OCI-M2 (cell line): ENCODE data around the gene TYMP.

Source experiments
- DNase-seq: peaks from one replicate; lab custom pipeline; 2025; ENCODE audit not compliant: unreplicated experiment; lab: John Stamatoyannopoulos, UW

TYMP gene

DNA sequence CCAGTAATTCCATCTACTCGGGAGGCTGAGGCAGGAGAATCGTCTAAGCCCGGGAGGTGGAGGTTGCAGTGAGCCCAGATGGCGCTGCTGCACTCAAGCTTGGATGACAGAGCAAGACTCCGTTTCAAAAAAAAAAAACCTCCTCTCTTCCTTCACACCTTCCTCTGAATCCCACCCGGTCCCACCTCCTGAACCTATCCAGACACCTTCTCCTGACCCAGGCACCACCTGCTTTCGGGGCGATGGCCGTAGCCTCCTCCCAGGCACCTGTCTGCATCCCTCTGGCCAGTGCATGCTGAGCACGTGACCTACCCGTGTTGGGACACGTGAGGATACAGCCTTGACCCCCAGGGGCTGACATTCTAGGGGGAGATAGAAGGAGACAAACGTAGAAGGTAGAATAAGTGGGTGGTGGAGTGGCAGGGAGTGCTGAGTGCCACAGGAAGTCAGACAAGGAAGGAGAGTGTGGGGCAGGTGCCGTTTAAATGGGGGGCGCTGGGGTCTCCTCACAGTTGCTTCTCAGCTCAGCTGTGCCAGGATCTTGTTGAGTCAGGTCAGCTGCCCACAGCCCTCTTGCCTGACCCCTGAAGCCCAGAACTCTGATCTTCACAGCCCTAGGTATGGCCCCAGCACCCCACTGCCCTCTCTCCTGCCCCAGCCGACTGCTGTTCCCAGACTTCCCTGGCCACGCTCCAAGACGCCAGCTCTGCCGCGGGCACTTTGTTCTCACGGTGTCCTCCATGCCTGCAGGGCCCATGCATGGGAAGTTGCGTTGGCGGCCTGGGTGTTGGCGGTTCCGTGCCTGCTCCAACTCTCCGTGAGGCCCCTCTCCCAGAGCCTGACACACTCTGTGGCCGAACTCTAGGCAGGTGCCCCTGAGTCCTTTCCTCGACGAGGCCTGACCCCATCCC lies 44.3 kb downstream of the TYMP start:
- no peak for DNase-seq

DNA sequence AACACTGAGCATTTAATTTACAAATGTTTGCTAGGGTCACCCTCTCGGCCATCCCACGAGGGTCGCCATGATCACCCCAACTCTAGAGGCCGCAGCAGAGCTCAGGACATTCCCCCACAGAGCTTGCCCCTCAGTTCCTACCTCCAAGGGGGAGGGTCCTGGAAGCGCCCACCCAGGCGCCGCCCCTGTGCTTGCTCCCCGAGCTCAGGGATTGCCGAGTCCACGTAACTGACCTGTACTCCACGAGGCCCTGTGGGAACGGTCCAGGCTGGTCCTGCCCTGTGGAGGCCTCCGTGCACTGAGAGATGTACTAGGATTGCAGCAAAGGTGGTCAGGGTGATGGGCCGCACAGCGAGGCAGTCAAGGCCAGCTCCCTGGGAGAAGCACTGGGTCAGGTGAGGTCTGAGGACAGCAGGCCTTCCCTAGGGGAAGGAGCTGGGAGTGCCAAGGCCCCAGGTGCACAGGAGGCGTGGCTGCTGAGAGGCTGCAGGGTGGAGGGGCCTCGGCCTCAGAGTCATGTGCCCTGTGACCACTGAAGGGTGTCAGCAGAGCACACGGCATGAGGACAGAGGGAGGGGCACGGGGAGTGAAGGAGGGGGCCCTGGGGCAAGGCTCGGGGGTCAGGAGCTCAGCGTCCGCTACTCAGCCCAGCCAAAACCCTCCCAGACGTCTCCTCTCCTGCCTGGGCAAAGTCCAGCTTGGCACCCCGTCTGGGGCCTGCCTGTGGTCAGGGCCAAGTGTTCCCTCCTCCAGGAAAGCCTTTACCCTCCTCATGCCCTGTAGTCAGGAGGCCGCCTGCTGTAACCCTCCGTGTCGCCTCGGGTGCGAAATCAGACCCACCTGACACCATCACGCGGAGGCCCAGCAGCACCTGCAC lies 45.6 kb downstream of the TYMP start:
- no peak for DNase-seq

DNA sequence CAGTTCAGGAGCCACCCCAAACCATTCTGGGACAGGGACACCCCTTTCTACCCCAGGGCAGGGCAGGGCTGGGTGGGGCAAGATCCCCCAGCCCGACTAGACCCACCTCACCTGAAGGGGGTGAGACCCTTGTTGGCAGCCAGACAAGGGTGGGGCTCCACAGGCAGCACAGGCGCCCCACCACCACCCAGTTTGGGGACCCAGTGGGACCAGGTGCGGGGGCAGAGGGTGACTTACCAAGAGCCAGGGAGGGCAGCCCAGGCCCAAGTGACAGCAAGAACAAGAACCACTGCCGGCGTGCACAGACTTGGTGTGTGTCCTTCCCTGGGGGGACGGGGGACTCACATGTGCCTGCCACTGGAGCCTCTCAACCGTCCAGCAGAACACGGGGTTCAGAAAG lies 46.3 kb downstream of the TYMP start:
- no peak for DNase-seq

DNA sequence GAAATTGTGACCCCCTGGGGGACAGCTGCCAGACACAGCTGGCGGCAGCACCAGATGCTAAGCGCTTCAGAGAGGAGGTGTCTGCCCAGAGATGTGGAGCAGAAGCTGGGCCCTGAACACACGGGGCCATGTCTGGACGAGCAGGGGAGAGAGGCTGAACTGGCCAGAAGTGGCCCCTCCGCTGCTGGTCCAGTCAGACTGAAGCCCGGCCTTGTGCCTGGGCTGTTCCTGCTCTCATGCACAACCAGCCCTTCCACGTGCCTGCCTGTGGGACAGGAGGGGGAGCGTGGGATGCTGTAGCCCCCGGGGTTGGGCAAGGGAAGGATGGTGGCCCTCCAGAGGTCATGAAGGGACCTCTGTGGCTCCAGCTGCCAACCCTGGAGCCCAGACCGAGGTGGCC lies 46.7 kb downstream of the TYMP start:
- DNase-seq, result no peak

DNA sequence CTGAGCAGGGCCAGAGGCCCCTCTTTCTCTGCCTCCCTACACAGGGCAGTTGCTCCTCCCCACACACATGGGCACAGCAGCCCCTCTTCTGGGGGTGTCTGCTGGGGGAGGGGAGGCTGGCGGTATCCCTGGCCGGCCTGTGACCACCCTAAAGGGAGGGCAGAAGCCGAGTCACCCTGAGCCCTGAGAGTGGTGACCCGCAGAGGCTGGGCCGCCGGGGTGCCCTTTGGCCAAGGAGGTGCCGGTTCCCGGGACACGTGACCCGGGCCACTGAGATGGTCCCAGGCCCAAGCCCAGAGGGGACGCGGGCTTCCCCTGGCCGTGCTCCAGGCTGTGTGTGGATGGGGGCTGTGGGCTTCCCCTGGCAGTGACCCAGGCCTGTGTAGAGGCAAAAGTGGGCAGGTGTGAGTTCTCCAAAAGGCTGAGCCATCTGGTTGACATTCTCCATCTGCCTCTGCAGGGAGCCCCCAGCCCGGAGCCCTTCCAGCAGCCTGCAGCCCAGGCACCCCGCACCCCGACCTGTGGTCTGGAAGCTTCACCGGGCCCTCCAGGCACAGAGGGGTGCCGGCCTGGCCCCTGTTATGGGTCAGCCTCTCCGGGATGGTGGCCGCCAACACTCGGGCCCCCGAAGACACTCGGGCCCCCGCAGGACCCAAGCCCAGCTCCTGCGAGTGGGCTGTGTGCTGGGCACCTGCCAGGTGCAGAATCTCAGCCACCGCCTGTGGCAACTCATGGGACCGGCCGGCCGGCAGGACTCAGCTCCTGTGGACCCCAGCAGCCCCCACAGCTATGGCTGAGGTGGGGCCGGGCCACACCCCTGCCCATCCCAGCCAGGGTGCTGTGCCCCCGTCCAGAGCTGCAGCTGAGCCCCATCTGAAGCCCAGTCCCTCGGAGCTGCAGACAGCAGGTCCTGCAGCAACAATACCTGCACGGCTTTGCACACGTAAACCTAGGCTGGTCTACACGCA lies 47.4 kb downstream of the TYMP start:
- DNase-seq, result no peak

DNA sequence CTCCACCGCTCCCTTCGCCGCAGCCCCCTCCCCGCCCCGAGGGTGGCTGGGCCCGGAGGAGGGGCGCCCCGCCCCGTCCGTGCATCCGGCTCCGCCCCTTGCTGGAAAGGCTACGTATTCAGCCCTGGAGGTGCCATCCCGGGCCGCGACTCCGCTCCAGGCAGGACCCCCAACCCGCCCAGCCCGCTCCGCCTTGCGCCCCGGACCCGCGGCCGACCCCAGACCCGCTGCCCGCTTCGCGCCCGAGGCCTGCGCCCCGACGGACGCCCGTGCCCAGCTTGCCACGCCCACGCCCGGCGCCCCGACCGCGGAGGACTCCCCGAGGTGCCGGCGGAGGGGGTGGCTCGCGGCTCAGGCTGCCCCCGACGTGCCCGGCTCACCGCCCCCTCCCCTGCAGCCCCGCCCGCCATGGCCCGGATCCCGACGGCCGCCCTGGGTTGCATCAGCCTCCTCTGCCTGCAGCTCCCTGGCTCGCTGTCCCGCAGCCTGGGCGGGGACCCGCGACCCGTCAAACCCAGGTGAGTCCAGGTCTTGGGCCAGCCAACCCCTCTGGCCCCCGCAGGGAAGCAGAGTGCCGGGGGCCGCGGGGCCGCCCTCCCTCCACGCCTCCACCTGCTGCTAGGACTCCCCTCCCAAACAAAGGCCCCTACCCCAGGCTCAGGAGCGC lies 48.2 kb downstream of the TYMP start, which contains the start of gene ADM2:
ADM2 (plus strand) TSS at position 104 of the 667 bp plus-strand sequence; CDS start at position 409, 305 bp downstream.
- no peak for DNase-seq

DNA sequence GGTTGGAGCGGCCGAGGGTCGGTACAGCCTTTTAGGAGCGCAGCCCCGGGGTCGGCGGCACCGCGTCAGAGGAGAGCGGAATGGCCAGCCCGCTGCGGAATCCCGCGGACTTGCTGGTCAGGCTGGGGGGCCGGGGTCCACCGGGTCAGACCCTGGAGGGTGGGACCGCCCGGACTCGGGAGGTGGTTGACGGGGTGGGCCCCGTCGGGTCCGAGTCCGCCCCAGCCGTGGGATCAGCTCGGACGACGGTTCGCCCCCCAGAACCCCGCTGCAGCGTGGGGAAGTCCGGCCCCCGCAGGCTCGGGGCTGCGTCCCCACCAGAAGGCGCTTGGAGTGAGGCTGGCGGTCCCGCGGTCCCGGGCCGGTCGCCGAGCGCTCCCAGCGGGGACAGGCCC lies 48.8 kb downstream of the TYMP start:
- no peak for DNase-seq

DNA sequence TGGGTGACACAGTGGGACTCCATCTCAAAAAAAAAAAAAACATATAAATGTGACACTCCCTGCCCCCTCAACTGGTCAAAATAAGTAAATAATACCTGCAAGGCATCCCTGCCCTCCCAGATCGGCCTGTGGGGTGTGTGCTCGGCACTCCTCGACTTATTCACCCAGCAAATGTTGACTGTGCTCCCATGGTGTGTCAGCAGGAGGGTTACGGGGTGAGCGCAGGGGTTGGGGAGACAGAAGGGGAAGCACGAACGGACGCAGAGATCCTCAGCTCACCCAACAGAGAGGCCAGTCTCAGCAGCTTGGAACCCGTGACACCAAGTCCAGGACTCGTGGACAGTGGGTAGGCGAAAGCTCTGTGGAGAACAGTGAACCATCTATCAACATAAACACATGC lies 50.1 kb downstream of the TYMP start:
- DNase-seq, result no peak

DNA sequence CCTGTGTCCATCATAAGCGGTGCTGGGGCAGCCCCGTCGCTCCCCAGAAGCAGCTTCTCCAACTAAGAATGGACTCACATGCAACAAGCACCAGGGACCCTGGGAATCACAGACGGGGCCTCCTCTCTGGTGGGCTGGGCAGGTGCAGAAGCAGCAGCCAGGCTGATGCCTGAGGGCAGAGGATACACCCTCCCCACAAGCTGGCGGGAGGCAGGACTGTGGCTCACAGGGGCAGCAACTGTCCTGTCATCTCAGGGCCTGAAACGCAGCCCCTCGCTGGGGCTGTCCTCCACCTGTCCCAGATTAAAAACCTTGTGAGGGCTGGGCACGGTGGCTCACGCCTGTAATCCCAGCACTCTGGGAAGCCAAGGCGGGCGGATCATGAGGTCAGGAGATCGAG lies 51.9 kb downstream of the TYMP start:
- no peak for DNase-seq

DNA sequence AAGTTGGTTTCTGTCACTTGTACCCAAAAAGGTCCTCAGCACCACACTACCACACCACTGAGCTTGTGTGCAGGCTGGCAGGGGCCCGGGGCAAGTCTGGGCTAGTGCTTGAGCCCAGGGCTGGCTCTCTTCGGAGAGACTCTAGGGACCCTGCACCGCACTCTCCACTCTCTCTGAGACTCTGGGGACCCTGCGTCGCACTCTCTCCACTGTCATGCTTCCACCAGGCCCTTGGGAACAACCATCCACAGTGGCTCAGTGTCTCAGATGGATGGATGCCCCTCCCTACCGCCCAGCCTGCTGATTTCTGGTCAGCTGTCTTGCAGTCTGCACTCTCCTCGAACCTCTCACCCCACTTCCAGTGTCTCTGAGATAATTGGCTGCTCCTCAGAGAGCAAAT lies 52.9 kb downstream of the TYMP start:
- DNase-seq, result no peak
